Smooth muscle cell of the brain vasculature (primary cell): ENCODE measurements around the gene RBBP8NL.
"Not testable (repeated sequence)": the region's sequence is repeated elsewhere in the genome, so short reads cannot be mapped to it uniquely, and the experiment has no call there.

Source experiments
- DNase-seq: peaks from one replicate; pipeline ENCODE4 v3.0.0-alpha.2; 2012; ENCODE audit warnings: low read depth, low spot score

Gene RBBP8NL

DNA sequence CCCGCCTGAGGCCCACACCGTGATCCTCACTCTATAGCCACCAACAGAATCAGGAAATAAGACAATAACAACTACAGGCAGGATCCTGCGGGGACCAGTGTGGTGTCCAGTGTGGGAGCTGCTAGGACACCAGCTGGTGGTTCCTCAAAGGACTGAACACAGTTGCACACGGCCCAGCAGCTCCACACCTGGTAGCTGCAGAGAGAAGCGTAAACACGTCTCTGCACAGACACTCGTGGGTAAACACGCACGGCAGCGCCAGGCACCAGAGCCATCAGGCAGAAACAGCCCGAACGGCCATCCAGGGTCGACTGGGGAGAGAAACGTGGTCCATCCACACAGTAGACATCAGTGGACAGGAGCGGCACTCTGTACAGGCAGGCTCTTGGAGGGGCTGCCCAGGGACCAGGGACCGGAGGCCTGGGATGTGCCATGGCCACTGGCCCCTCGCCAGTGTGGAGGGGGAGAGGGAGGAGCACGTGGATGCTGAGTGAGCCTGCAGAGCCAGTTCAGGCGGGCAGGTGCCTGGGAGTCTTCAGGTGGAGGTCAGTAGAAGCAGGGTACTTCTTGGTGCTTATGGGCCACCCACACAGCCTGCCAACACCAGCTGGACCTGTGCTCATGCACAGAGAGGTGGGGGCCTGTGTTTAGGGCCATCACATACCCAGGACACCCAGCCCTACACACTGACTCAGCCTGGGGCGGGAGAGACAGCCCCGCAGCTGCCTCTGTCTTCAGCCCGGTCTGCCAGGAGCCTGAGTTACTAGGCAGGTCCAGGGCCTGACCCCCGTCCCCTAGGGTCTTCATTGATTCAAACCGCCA lies 52.8 kb downstream of the RBBP8NL start:
- DNase-seq, result no peak

- DNase-seq, result not testable (repeated sequence)
These were observed 53.6 kb downstream of the RBBP8NL start for GRCh38 chr20:62373631-62374179.

GRCh38 chr20:62372042-62372993 lies 55.0 kb downstream of the RBBP8NL start:
- DNase-seq, result no peak

DNA sequence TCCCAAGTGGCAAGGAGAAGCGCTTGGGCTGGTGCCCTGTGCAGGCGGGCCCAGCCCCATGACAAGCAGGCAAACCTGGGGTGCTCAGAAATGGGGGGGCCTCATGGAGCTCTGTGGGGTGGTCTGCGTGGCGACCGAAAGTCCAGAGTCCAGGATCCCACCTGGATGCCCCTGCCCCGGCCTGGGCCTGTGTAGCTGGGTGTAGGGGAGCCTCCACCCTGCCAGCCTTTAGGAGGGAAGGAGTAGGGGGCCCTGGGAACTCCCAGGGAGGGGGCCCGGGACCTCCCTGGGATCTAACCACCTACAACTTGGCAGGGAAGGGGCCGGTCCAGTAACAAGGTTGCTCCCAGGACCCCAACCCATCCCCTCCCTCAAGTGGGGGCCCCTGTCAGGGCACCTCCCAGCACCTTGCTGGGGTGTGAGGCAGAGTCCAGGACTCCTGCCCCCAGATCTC lies 55.7 kb downstream of the RBBP8NL start:
- DNase-seq, result no peak

DNA sequence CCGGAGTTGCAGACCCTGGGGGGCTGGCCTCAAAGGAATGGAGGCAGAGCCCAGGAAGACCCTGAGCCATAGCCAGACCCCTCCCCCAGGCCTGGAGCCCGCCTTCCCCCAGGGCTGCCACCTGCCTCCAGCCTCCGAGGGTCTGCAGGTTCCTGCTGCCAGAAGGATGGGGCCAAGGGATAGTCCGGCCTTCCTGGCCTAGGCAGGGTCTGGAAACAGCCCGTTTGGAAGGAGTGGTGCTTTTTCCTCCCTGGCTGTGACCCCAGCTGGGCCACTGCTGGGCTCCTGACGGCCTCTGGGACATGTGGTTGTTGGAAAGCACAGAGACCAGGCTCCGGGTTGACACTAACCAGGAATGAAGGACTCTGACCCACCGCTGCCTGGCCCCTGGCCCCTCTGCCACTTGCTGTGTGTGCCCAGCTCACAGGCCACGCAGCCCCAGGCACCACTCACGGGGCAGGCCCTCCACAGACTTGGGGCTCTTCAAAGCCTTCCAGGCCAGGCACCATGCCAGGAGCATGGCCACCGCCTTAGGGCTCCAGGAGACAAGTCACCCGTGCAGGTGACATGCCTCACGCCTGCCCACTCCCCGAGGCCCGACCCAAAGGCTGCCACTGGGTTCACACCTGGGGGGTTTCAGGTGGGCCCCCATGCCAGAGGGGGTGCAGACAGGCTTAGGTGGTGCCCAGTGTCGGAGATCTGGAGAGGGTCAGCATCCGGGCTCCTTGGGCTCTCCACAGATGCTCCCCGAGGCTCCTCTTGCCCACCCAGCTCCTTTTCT lies 56.3 kb downstream of the RBBP8NL start:
- no peak for DNase-seq

GRCh38 chr20:62370115-62370806 lies 57.1 kb downstream of the RBBP8NL start:
- no peak for DNase-seq

DNA sequence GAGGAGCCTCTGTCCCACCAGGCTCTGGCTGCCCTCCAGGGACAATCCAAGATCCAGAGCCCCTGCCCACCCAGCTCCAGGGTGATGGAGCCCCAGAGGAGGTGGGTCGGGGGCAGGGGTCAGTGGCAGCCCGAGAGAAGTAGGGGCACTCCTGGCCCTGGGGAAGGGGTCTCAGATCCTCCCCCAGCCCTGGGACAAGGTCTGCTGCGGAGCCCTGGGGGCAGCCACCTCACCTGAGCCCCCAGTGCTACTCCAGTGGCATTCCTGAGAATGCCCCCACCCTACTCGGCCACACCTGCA lies 57.6 kb downstream of the RBBP8NL start:
- no peak for DNase-seq

DNA sequence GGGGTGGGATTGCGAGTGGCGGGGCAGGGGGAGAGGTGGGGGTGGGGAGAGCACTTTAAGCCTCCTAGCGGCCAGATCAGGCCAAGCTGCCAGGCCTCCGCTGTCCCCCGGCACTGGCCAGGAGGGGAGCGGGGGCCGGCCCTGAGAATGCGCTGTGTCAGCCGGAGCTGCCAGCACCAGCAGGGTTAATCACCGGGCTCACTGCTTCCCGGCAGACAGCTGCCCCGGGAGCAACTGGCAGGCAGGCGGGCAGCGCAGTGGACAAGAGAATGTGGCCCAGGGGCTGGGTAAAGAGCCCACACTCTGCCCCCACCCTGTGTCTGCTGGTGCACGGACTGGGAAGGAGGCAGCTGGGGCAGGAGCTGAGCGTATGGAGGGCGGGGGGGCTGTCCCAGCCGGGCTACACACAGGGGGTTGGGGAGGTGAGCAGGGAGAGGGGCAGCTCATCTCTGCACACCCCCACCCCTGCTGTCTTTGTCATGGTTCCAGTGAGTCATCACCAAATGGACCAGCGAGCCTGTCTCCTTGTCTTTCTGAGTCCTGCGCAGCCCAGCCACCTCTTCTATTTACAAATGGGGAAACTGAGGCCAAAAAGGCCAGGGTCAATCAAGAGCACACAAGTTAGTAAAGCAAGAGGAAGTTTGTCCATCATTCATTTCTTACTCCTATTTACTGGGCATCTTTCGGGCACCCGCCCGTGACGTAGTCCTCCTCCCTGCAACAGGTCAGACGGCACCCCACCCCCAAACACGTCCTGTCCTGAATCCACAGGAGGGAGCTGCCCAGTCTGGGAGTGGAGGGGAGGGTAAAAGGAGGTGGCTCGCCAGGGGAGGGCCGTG lies 58.1 kb downstream of the RBBP8NL start:
- no peak for DNase-seq

DNA sequence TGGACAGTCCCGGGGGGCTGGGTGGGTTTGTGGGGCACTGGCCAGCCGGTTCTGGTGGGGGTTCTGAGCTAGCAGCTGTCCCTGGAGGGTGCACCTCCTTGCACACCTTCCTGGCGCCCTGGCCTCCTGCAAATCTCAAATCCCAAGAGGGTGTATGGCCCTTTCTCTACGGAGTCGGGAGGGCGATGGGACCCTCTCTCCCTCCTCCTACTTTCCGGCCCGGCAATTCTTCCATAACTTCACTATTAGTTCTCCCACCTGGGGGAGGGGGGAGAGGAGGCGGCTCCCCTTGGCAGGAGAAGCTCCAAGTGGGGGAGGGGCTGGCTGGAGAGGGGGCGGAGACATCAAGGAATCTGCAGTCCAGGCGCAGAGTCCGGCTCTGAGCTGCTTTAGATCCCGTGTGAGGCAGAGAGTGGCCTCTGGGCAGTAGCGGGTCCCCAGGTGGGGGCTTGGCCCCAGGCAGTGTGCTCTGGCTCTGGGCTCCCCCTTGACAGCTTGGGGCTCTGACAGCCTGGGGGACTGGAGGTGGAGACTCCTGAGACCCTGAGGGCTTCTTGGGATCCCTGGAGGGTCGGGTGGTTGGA lies 58.9 kb downstream of the RBBP8NL start:
- DNase-seq, result no peak

DNA sequence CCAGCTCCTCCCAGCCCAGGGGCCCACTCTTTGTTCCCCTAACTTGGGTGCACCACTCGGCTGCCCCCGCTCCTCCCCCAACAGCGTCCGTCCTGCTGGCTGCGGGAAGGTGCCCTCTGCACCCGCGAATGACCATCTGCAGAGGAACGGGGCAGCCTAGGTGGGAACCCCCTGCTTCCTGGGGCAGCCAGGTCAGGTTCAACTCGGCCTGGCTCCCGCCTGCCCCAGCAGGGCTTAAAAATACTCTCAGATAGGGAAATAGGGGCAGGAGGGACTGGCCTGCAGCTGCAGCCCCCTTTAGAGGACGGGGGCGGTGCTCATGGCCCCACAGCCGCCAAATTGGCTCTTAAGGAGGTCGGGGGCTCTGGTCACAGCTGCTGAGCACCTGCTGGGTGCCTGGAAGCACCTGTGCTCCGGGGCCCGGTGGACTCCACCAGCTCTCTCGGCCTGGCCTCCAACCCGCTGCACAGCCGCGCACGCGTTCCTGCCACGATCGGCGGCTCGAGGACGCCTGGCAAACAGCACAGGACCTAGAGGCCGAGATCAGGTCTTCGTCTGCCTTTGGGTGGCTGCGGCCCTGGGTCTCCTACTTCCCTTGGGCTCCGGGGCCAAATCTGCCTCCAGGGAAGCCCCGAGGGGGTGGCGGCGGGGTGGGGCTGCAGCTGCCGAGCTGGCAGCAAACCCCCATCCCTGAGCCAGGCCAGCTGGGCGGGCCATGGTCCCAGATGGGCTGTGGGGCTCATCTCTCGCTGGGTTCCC lies 59.5 kb downstream of the RBBP8NL start:
- no peak for DNase-seq

- DNase-seq, result no peak
These were observed 60.2 kb downstream of the RBBP8NL start, which contains the start of gene LAMA5 for GRCh38 chr20:62367136-62367632. TSS of gene LAMA5 (minus strand) at chr20:62367312. CDS start at chr20:62367245, 67 bp downstream.

- DNase-seq, result no peak
These were observed 60.8 kb downstream of the RBBP8NL start for GRCh38 chr20:62366370-62367135.

- no peak for DNase-seq
These were observed 61.4 kb downstream of the RBBP8NL start for GRCh38 chr20:62365814-62366369.

GRCh38 chr20:62364911-62365736 lies 62.2 kb downstream of the RBBP8NL start:
- DNase-seq, result no peak

- no peak for DNase-seq
These were observed 63.2 kb downstream of the RBBP8NL start for GRCh38 chr20:62363920-62364851.
